ENCODE data around the gene SACM1L. TPM values are rescaled to one million over a fixed set of nuclear protein-coding genes. Genes with fewer than 3 reads are reported as not detected.

SACM1L gene
- total and polyA plus RNA-seq, 2 of the 4 experiments (the other 2 are of a cell fraction): 19.0 to 40.9 TPM

DNA sequence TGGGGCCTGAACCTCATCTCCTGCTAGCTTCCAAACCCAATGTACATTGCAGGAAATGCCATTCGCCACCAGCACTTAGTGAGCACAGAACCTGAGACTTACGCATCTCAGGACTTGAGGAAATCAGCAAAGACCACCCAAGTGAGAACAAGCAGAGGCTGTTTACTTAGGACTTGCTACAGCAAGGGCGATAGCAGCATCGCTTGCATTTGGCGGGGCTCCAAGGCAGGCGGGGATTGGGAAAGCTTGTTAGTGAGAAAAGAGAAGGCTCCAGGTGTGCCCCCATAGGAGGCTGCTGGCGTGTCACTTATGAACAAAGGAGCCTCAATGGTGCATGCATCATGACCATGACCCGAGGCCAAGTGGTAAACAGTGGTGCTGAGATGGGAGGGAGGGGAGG is 87.4 kb downstream of the SACM1L start:
- Histone ChIP-seq H3K23ac (ENCODE audit: low read depth, low read length) (no peak overlapping the region), H3K36me3 (ENCODE audit: control insufficient read depth, insufficient read depth, low read length) (no peaks in the 10 kb centered on the region), H4K5ac (ENCODE audit: low read depth, low read length) (no peak overlapping the region), H3K9me3 (ENCODE audit: control insufficient read depth, insufficient read depth, low read length) (peaks cover 5% of the 10 kb centered on the region; the same call in 1 of the 2 replicates), H2BK120ac (ENCODE audit: low read depth, low read length) (no peak overlapping the region), H2BK20ac (ENCODE audit: low read depth, low read length) (no peak overlapping the region), H3K4ac (ENCODE audit: low read depth, low read length) (no peak overlapping the region), H2BK15ac (ENCODE audit: low read depth, low read length) (no peak overlapping the region), H3K9me1 (ENCODE audit: insufficient read depth, low read length) (no peaks in the 10 kb centered on the region), H3K79me1 (ENCODE audit: low read depth in 1 of 2, low read length in 2 of 2) (no peaks in the 10 kb centered on the region), H3K27me3 (ENCODE audit: control insufficient read depth, insufficient read depth, low read length) (peaks cover 80% of the 10 kb centered on the region), H3K14ac (replicated peaks; ENCODE audit: low read depth, low read length) (no peak overlapping the region), H4K91ac (ENCODE audit: insufficient read depth, low read depth, low read length) (no peak overlapping the region), H3K4me3 (ENCODE audit: insufficient read depth, low read depth, low read length) (no peak overlapping the region), H2AK5ac (ENCODE audit: low read depth, low read length) (no peak overlapping the region), H3K4me2 (ENCODE audit: low read depth, low read length) (no peak overlapping the region), H2AK9ac (replicated peaks; ENCODE audit: low read depth, low read length, poor library complexity) (no peak overlapping the region), H2BK5ac (ENCODE audit: low read depth, low read length, poor library complexity, severe bottlenecking) (no peak overlapping the region), H3K9ac (ENCODE audit: low read depth, low read length) (no peak overlapping the region), H3K18ac (ENCODE audit: low read depth, low read length) (no peak overlapping the region), H4K8ac (ENCODE audit: low read depth in 2 of 2, low read length in 2 of 2) (no peak overlapping the region), H2AFZ (replicated peaks; ENCODE audit: low read length, poor library complexity) (no peak overlapping the region), H3K27ac (ENCODE audit: insufficient read depth, low read length) (no peak overlapping the region), H4K20me1 (ENCODE audit: insufficient read depth, low read length) (no peaks in the 10 kb centered on the region), H3K56ac (ENCODE audit: extremely low read depth, insufficient read depth, low read length) (no peak overlapping the region), H3K4me1 (ENCODE audit: control insufficient read depth, insufficient read depth, low read length) (no peaks in the 10 kb centered on the region)
- in situ Hi-C loops (cut with MboI; ENCODE audit: low sequenced_read_pairs) (no loop called here), intact Hi-C loops (cut with micrococcal nuclease) (no loop called here), dilution Hi-C loops (cut with HindIII; ENCODE audit: low sequenced_read_pairs, unreplicated experiment) (no loop called here)
- WGBS, 2 experiments (ENCODE audit: extremely low coverage in 2 of 2, insufficient read length in 1 of 2): 41% methylated on average over 6 of the region's 8 CpGs; no CpG with 5 or more reads in 1 of the 2 experiments
- ATAC-seq (ENCODE audit: low read depth) (no peak), DNase-seq (no peak)
- POLR2A ChIA-PET (ENCODE audit: unreplicated experiment): no interaction called here
- TF ChIP-seq RCOR1 (IDR thresholded peaks at IDR 0.05; ENCODE audit: insufficient replicate concordance, low read length): no peak
- TF ChIP-seq FOS (IDR thresholded peaks at IDR 0.05; ENCODE audit: low read depth, low read length): no peak
- TF ChIP-seq SMC3 (IDR thresholded peaks at IDR 0.05; ENCODE audit: low read depth, low read length): no peak
- no TSS peak for BruUV-seq (replicated peaks)
- CTCF ChIA-PET: no interaction called here

All from IMR-90 (cell line).